Measurements from ENCODE around the gene AEBP1.
A peak's percentile ranks its signal among the peaks of the same experiment; 100 is the strongest.
"Not testable (repeated sequence)": the region's sequence is repeated elsewhere in the genome, so short reads cannot be mapped to it uniquely, and the experiment has no call there.

The AEBP1 gene

DNA sequence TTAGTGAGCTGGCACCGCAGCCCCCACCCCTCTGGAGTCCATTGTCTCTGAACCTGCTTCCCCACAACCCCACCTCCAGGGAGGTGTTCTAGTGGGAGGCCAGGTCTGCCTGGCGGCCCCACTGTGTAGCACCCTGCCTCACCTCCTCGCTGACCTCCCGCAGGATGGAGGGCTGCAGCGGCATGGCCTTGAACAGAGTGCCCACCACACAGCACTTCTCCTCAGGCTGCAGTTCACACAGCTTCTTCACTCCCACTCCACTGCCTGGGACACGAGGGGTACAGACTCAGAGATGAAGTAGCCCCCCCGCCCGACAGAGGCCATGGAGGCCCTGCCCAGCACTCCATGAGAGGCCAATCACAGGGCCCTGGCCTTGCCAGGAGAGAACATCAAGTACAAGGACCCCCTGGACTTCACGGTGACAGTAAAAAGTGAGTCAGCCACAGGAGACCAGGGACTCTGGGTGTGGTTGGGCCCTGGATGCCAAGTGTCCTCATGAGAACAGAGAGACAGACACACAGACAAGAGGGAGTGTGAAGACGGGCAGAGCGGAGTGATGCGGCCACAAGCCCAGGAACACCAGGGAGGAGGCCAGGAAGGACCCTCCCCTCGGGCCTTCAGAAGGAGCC lies 13.8 kb downstream of the AEBP1 start:
- no peak for DNase-seq (ENCODE audit: low spot score)

DNA sequence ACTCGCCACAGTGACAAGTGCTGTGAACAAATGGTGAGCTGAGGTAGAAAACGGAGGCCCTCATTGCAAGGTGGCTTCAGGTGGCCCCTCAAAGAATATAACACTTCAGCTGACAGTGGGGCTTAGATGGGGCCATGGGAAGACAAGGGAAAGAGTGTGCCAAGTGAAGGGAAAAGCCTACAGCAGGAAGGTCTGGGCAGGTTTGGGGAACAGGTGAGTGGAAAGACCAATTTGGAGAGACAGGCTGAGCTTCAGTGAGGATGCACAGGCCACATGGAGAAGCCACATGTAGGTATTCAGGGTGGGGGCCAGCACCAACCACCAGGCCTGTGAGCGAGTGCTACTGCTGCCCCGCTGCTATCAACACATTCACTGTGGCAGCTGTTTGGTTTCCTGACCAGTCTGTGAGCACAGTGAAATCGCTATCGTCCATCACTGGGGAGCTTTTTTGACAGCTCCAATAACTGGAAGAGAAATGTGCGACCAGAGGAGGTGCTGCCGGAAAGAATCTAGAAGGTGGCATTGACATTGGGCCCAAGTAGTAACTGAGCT lies 15.8 kb downstream of the AEBP1 start:
- DNase-seq (ENCODE audit: low spot score): no peak

GRCh38 chr7:44120395-44120794 lies 16.2 kb downstream of the AEBP1 start:
- no peak for DNase-seq (ENCODE audit: low spot score)

DNA sequence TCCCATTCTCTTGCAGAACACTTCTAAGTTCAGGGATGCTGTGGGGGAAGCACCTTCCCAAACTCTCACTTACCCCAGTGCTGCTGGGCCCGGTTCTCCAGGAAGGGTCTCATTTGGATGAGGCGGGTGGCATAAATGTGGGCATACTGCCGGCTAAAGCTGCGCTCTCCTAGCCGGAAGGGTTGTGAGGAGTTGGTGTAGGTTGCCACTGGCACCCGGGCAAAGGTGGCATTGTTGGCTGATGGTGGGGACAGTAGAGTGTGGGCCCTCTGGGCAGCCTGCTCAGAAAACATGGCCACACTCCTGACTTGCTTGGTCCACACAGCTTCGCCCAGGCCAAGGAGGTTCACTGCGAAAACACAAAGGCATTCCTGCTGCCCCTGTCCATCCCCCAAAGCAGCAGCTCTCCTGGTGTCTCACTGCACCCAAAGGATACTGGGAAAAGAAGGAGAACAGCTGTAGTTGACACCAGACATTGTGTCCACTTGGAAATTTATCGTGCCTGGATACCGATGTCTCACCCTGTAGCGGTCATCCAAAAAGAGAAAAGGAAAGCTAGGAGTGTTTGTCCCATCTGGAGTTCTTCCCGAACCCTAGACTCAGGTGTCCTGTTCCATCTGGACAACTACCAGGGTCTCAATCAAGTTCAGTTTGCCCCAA lies 17.7 kb downstream of the AEBP1 start:
- DNase-seq (ENCODE audit: low spot score): no peak

DNA sequence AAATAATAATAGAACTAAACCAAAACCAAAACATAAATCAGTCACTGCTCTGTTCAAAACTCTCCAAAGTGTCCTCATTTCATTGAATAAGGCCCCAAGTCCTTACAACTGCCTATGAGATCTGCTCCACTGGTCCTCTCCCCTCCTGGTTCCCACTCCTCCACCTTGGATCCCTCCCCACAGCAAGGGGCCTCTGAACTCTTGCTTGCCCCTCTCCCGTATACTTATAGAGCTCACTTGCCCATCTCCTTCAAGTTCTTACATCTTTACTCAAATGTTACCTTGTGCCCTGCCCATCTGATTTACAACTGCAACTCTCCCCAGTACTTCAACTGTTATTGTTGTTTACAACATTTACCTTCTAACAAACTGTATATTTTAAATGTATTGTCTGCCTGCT lies 18.4 kb downstream of the AEBP1 start:
- DNase-seq (ENCODE audit: low spot score): no peak

DNA sequence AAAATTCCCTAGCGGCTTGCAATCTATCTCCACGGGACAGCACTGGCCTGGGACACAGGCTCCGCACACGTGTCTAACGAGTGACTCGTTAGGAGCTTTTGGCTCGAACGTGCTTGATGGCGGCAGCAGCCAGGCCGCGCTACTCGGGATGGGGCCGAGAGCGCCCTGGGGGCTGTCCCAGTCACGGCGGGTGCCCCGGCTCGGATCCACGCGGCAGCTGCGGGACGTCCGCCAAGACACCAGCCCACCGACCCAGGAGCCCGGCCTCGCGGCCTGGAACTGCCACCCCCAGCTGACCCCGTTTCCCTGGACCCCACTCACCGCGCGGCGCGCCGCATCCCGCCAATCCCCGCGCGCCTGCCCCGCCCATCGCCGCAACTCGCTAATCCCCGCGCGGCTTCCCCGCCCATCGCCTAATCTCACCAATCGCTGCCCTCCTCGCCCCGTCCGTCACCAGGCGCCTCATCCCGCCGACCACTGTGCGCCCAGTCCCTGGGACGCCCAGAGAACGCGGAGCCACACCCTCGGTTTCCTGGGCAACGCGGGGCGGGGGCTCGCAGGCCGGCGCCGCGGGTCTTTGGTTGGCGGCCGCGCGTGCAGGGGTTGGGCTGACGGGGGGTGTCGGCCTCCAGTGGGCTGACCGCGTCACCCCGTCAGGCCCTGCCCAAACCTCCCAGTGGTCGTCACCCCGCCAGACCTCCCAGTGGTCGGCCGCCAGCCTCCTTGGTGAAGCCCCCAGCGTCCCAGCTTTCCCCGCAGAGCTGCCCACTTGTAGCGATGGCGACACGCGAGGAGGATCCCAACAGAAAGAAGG lies 19.3 kb downstream of the AEBP1 start, which contains the start of gene POLD2:
Gene POLD2, minus strand, starts transcription at position 359 of the 814 bp plus-strand sequence. CDS start 1,495 bp downstream, outside the sequence.
- DNase-seq (ENCODE audit: low spot score): peak; percentile 100

DNA sequence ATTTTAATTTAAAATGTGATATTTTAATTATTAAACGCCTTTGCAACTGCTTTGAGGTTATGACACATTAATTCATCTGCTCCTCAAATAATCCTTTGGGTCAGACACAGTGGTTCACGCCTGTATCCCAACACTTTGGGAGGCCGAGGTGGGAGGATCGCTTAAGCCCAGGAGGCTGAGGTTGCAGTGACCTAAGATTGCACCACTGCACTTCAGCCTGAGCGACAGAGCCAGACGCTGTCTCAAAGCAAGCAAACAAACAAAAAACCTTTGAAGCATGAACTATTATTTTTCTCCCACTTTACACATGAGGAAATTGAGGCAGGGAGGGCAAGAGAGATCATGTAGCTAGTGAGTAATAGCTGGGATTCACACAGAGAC lies 20.7 kb downstream of the AEBP1 start:
- DNase-seq (ENCODE audit: low spot score): no peak

- DNase-seq (ENCODE audit: low spot score): not testable (repeated sequence)
Measured at GRCh38 chr7:44126574-44126973, 22.4 kb downstream of the AEBP1 start.

GRCh38 chr7:44127161-44127560 lies 23.0 kb downstream of the AEBP1 start:
- no peak for DNase-seq (ENCODE audit: low spot score)

- DNase-seq (ENCODE audit: low spot score): no peak
Measured at GRCh38 chr7:44128721-44129582, 24.8 kb downstream of the AEBP1 start.

DNA sequence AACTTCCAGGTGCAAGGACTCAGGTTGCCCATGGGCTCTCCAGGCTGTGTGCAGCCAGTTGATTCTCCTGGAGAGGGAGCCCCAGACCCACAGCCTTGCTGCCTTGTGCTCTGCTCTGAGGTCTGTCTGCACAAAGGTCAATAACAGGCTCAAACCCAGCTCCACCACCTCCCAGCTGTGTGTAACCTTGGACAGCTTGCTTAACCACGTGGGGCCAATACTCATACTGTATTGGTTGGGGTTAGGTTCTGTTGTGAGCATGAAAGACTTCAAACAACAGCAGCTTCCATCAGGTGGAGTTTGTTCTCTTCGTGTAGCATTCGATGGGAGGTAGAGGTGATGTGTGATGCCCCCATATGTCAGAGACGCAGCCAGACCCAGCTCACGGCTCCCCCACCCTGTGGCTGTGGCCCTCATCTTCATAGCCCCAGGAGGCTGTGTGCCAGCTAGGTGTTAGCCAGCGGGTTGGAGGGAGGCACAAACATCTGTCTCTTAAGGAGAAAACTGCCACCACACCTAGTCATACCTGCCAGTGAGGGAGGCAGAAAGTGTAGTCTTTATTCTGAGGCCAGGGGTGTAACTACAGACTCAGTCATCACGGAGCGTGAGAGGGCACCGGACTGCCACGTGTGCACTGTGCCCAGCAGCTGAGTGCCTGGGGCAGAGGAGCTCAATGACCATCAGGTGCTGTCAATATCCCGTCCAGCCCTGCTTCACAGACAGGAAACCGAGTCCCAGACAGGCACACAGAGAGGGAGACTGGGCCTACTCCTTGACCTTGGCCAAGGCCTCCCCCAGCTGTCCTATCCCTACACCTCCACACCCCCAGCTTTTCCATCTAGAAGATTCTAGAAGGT lies 27.3 kb downstream of the AEBP1 start:
- no peak for DNase-seq (ENCODE audit: low spot score)

DNA sequence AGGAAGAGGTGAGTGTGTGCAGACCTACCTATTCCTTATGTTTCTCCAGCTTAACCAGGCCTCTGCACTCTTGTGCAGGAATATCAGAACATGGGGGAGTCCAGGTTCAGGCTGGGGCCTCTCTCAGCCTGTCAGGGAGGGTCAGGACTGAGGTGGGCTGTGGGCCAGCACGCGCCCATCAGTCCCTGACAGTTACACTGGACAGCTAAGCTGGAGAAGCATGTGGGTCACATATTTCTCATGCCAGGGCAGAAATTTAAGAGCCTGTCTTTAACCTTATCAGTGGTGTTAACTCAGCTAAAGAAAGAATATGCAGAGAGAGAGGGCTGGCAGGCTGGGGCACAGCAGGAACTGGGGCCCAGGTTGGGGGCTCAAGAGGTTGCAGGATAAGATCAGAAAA lies 27.9 kb downstream of the AEBP1 start:
- DNase-seq (ENCODE audit: low spot score): peak; percentile 56

DNA sequence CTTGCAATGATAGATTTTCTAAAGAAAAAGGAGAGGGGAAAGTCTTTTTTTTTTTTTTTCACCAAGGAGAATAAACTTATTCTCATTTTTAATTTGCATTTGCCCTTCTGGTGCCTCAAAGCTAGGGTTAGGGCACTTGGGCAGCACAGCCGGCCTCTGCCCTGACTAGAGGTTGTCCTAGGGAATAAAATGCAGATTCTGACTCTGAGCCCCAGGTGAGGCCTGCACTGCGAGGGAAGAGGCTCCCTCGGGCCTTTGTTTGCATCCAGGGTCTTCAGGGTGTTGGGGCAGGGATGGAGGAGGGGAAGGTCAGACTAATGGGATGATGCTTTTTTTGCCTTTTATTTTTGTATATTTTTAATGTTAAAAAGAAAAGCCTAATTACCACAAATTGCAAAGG lies 29.1 kb downstream of the AEBP1 start:
- DNase-seq (ENCODE audit: low spot score): no peak

DNA sequence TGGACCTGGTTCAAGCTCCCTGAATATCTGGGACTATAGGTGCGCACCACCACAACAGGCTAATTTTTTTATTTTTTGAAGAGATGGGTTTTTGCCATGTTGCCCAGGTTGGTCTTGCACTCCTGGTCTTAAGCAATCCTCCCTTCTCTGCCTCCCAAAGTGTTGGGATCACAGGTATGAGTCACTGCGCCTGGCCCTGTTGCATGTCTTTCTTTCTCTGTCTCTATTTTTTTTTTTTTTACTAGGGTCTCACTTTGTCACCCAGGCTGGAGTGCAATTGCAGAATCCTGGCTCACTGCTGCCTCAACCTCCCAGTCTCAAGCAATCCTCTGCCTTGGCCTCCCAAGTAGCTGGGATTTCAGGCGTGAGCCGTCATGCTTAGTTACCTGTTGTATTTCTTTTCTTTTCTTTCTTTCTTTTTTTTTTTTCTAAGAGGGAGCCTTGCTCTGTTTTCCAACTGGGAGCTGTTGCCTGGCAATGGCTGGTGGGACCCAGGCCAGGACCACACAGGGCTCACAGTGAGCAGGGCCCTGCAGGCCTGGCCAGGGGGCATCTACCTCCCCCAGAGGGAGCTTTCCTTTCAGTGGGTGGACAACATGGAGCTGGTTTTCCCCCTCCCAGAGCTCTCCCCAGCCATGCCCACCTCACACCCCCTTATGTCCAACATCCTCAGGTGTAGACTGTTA lies 30.9 kb downstream of the AEBP1 start:
- no peak for DNase-seq (ENCODE audit: low spot score)

DNA sequence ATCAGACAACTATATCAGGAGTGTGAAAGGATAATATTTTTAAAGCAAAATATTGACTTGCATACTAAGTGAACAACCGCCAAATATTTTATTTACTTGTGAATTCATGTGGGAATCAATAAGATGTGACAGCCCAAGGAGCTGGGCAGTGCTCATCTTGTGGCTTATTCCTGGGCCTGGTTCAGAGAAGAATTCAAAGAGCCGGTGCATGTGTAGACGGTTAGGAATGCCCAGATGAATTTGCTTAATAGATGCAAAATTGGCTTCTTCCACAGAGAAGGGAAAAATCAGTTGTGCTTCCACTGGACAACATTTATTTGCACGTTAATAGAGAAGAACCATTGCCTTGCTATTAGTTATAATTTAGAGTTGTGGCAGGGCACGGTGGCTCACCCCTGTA lies 32.6 kb downstream of the AEBP1 start:
- no peak for DNase-seq (ENCODE audit: low spot score)

- no peak for DNase-seq (ENCODE audit: low spot score)
Measured at GRCh38 chr7:44138698-44139097, 34.6 kb downstream of the AEBP1 start.

DNA sequence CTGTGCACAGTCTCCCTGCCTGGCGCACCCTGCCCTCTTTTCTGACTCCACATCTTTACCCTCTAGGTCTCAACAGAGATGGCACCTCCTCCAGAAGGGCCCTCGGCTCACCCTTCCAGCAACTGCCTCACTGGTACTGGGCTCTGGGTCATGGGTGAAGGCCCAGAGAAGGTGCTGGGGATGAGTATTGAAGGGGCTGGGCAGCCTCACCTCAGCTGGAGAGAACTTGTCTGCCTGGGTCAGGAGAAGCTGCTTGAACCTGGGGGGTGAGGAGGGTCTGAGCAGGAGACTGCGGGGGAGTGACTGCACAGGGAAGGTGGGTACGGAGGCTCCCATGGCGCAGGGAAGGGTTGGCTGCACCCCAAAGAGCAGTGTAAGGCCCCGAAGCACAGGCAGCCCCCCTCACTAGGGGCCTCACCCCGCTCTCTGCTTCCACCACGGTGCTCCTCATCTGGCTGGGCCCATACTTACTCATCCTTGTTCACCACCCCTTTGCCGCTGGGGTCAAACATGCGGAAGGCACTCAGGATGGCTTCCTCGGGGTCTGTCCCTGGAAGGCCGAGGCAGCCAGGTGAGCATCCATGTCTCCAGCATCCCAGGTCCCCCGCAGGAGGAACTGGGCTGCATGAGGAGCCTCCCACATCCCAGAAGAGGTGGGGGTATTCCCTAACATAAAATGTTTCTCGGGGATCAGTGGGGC lies 35.3 kb downstream of the AEBP1 start:
- no peak for DNase-seq (ENCODE audit: low spot score)

- DNase-seq (ENCODE audit: low spot score): no peak
Measured at GRCh38 chr7:44140341-44140740, 36.2 kb downstream of the AEBP1 start.

- DNase-seq (ENCODE audit: low spot score): no peak
Measured at GRCh38 chr7:44141221-44141850, 37.2 kb downstream of the AEBP1 start, which contains the start of gene MYL7. Gene MYL7 (minus strand): TSS chr7:44141332. CDS start chr7:44141305, 27 bp downstream.
